ENCODE results near the gene HIVEP3.

DNA sequence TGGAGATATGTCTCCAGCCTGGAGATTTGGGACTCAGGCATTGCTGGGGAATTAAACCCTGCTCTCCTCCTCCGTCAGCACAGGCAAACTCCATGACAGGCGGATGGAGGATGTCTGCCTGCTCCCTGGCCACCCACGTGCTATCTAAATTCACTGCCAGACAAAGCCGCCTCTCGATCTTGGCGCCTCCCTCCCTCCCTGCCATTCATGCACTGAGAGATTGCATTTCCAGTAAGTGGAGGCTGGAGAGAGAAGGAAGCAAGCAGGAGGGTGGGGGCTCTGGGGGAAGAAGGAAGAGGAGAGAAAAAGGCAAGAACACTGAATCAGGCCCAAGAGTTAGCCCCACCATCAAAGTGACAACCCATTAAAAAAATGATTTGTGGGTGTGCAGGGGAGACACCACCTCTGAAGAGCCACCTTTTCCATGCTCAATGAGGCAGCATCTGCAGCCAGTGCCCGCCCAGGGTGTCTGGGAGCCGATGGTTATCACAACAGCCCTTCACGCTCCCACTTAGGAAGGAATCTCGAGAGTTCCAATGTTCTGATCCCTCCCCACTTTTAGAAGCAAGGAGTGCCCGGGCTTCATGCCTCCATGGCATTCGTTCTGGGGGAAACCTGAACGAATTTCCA, 183.0 kb downstream of the HIVEP3 start:
- no peak for TF ChIP-seq CTCF (IDR thresholded peaks at IDR 0.05)
- TF ChIP-seq POLR2A (IDR thresholded peaks at IDR 0.05) = no peak

Data from esophagus squamous epithelium (tissue), 4 donors.